Mesenchymal stem cell (in vitro differentiated cells and primary cell): ENCODE data around the gene MSGN1.

Source experiments
- DNase-seq: peaks from one replicate; pipeline ENCODE4 v3.0.0-alpha.2; 2013
- H2AFZ ChIP-seq: one replicate; pipeline ENCODE4 v1.6.1; 2013; ENCODE audit warnings: low read depth, mild to moderate bottlenecking, control low read depth, inconsistent platforms, low read length, moderate library complexity
- H2AK5ac ChIP-seq: 2 replicates; pipeline ENCODE4 v1.6.1; 2013; ENCODE audit warnings: low read length, moderate library complexity, mild to moderate bottlenecking, inconsistent platforms; ENCODE audit not compliant: severe bottlenecking
- H2BK120ac ChIP-seq: one replicate; pipeline ENCODE4 v1.6.1; 2013; ENCODE audit warnings: low read depth, mild to moderate bottlenecking, inconsistent platforms, low read length, moderate library complexity
- H2BK12ac ChIP-seq, 2 experiments: one replicate each; pipeline ENCODE4 v1.6.1; 2013; ENCODE audit warnings: inconsistent platforms in 2 of 2, low read length in 2 of 2, mild to moderate bottlenecking in 2 of 2, moderate library complexity in 2 of 2, control low read depth in 1 of 2
- H2BK15ac ChIP-seq: one replicate; pipeline ENCODE4 v1.6.1; 2013; ENCODE audit warnings: mild to moderate bottlenecking, low read depth, inconsistent platforms; ENCODE audit not compliant: poor library complexity, severe bottlenecking
- H2BK5ac ChIP-seq: 2 replicates; pipeline ENCODE4 v1.6.1; 2013; ENCODE audit warnings: low read depth, mild to moderate bottlenecking, low read length, control low read depth, inconsistent platforms; ENCODE audit not compliant: poor library complexity, severe bottlenecking
- H3K14ac ChIP-seq, 2 experiments: one replicate each; pipeline ENCODE4 v1.6.1; 2013; ENCODE audit warnings: inconsistent platforms in 2 of 2, low read length in 2 of 2, control low read depth in 1 of 2, mild to moderate bottlenecking in 1 of 2, moderate library complexity in 1 of 2
- H3K18ac ChIP-seq, 2 experiments: one replicate each; pipeline ENCODE4 v1.6.1; 2013; ENCODE audit warnings: inconsistent platforms in 2 of 2, low read length in 2 of 2, control low read depth in 1 of 2, low read depth in 1 of 2, mild to moderate bottlenecking in 1 of 2
- H3K23ac ChIP-seq, 2 experiments: one replicate each; pipeline ENCODE4 v1.6.1; 2013; ENCODE audit warnings: inconsistent platforms in 2 of 2, low read length in 2 of 2, mild to moderate bottlenecking in 2 of 2, moderate library complexity in 2 of 2, control low read depth in 1 of 2
- H3K27ac ChIP-seq: 2 replicates; pipeline ENCODE4 v1.5.1; 2013; ENCODE audit warnings: mild to moderate bottlenecking, moderate library complexity, low read length, control low read depth, inconsistent platforms; ENCODE audit not compliant: poor library complexity, severe bottlenecking
- H3K27me3 ChIP-seq, 2 experiments: 2 replicates each; pipeline versions ENCODE4 v1.6.1 to v1.7.0; 2013; ENCODE audit warnings: low read length in 2 of 2, mild to moderate bottlenecking in 2 of 2, moderate library complexity in 2 of 2, control low read depth in 1 of 2, inconsistent platforms in 1 of 2; ENCODE audit not compliant: control insufficient read depth in 1 of 2, insufficient read depth in 1 of 2
- H3K36me3 ChIP-seq, 2 experiments: 2 replicates each; pipeline versions ENCODE4 v1.6.1 to v1.7.0; 2013; ENCODE audit warnings: low read length in 2 of 2, control low read depth in 1 of 2, inconsistent platforms in 1 of 2, low read depth in 1 of 2, mild to moderate bottlenecking in 1 of 2; ENCODE audit not compliant: insufficient read depth in 2 of 2, control insufficient read depth in 1 of 2
- H3K4ac ChIP-seq, 2 experiments: one replicate each; pipeline ENCODE4 v1.6.1; 2013; ENCODE audit warnings: inconsistent platforms in 2 of 2, low read length in 2 of 2, mild to moderate bottlenecking in 2 of 2, moderate library complexity in 2 of 2, control low read depth in 1 of 2, low read depth in 1 of 2
- H3K4me1 ChIP-seq: 2 replicates; pipeline ENCODE4 v1.6.1; 2013; ENCODE audit warnings: low read depth, low read length, control low read depth; ENCODE audit not compliant: control insufficient read depth, insufficient read depth
- H3K4me2 ChIP-seq: 2 replicates; pipeline ENCODE4 v1.6.1; 2013; ENCODE audit warnings: low read length, mild to moderate bottlenecking, inconsistent platforms; ENCODE audit not compliant: poor library complexity, severe bottlenecking
- H3K4me3 ChIP-seq, 2 experiments: 2 replicates each; pipeline versions ENCODE4 v1.5.1 to v1.7.0; 2013; ENCODE audit warnings: low read length in 2 of 2, mild to moderate bottlenecking in 2 of 2, control low read depth in 1 of 2, low read depth in 1 of 2; ENCODE audit not compliant: insufficient read depth in 1 of 2
- H3K79me1 ChIP-seq: replicated peaks from 2 replicates; pipeline ENCODE4 v1.6.1; 2013; ENCODE audit warnings: mild to moderate bottlenecking, control low read depth, low read length, inconsistent platforms; ENCODE audit not compliant: poor library complexity, severe bottlenecking
- H3K9ac ChIP-seq: 2 replicates; pipeline ENCODE4 v1.7.0; 2013; ENCODE audit warnings: mild to moderate bottlenecking, low read length, moderate library complexity
- H3K9me3 ChIP-seq: 2 replicates; pipeline ENCODE4 v1.7.0; 2013; ENCODE audit warnings: mild to moderate bottlenecking, low read length; ENCODE audit not compliant: control insufficient read depth
- H4K8ac ChIP-seq: one replicate; pipeline ENCODE4 v1.6.1; 2013; ENCODE audit warnings: inconsistent platforms, mild to moderate bottlenecking, low read length, moderate library complexity
- H4K91ac ChIP-seq: one replicate; pipeline ENCODE4 v1.6.1; 2013; ENCODE audit warnings: mild to moderate bottlenecking, low read length, inconsistent platforms
- WGBS: methylation state at CpG from one replicate; pipeline ENCODE4 v1.1.7; 2013; ENCODE audit warnings: mixed read lengths; 5-methylcytosine and 5-hydroxymethylcytosine counted together

MSGN1 gene

DNA sequence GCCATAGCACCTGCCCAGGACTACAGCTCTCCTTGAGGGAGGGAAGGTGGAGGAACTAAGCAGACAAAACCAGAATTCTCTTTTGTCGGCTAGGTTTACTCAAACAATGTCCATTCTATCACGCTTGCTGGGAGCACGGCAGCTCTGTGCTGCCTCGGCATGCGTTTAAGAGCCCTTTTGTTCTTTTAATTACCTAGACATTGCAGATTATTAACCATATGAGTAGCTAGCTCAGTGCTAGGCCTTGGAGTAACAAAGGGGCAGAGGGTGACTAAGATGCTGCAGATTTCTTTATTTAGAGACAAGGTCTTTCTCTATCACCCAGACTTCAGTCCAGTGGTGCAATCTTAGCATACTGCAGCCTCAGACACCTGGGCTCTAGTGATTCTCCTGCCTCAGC, 11.1 kb downstream of the MSGN1 start:
- H2BK120ac ChIP-seq: no peak overlapping the region
- peaks cover 6% of the 10 kb centered on the region for H3K4me1 ChIP-seq
- H3K9ac ChIP-seq: no peak overlapping the region
- no peaks in the 10 kb centered on the region for H3K9me3 ChIP-seq
- no peak overlapping the region for H4K8ac ChIP-seq
- no peak overlapping the region for H2BK15ac ChIP-seq
- H2AFZ ChIP-seq: no peak overlapping the region
- no peak for DNase-seq
- no peaks in the 10 kb centered on the region for H3K79me1 ChIP-seq
- no peak overlapping the region for H4K91ac ChIP-seq
- no peak overlapping the region for H2AK5ac ChIP-seq
- H3K14ac ChIP-seq: no peak overlapping the region
- no peak overlapping the region for H2BK12ac ChIP-seq
- H3K4me3 ChIP-seq: no peak overlapping the region
- H3K18ac ChIP-seq: no peak overlapping the region
- H3K27me3 ChIP-seq: peaks cover 0 to 22% of the 10 kb centered on the region in 2 experiments
- H3K36me3 ChIP-seq: no peaks in the 10 kb centered on the region
- H3K23ac ChIP-seq: no peak overlapping the region
- H2BK5ac ChIP-seq: no peak overlapping the region
- WGBS: 100% methylated on average over 1 of the region's 5 CpGs
- H3K4ac ChIP-seq: no peak overlapping the region
- no peak overlapping the region for H3K4me2 ChIP-seq
- no peak overlapping the region for H3K27ac ChIP-seq

- Histone ChIP-seq H3K9ac (no peak overlapping the region), H3K4ac (no peak overlapping the region), H4K8ac (no peak overlapping the region), H3K18ac (no peak overlapping the region), H3K27me3 (peaks cover 0 to 22% of the 10 kb centered on the region in 2 experiments), H2AFZ (no peak overlapping the region), H3K9me3 (no peaks in the 10 kb centered on the region), H4K91ac (no peak overlapping the region), H2AK5ac (no peak overlapping the region), H2BK120ac (no peak overlapping the region), H3K14ac (no peak overlapping the region), H3K23ac (no peak overlapping the region), H3K4me2 (no peak overlapping the region), H3K4me3 (no peak overlapping the region), H3K36me3 (no peaks in the 10 kb centered on the region), H3K4me1 (peaks cover 6% of the 10 kb centered on the region), H2BK15ac (no peak overlapping the region), H3K27ac (no peak overlapping the region), H3K79me1 (no peaks in the 10 kb centered on the region), H2BK5ac (no peak overlapping the region), H2BK12ac (no peak overlapping the region)
- DNase-seq: no peak
- 100% methylated on average over 1 of the region's 2 CpGs for WGBS
Measured at GRCh38 chr2:17827785-17828184, 11.5 kb downstream of the MSGN1 start.

GRCh38 chr2:17830053-17831034, 14.1 kb downstream of the MSGN1 start:
- Histone ChIP-seq H3K23ac (no peak overlapping the region), H3K4me1 (peaks cover 6% of the 10 kb centered on the region), H2AK5ac (no peak overlapping the region), H3K9me3 (no peaks in the 10 kb centered on the region), H3K14ac (no peak overlapping the region), H3K36me3 (no peaks in the 10 kb centered on the region), H2BK120ac (no peak overlapping the region), H3K79me1 (no peaks in the 10 kb centered on the region), H3K9ac (peak overlapping the region; percentile 56), H3K4ac (peak overlapping the region in 1 of 2 experiments; percentile 44), H2BK12ac (no peak overlapping the region), H3K27ac (no peak overlapping the region), H3K4me2 (peak overlapping the region; percentile 89), H2AFZ (peak overlapping the region; percentile 72), H2BK15ac (no peak overlapping the region), H4K8ac (no peak overlapping the region), H2BK5ac (no peak overlapping the region), H3K18ac (no peak overlapping the region), H4K91ac (no peak overlapping the region), H3K4me3 (peak overlapping the region in 1 of 2 experiments; percentile 60), H3K27me3 (peaks cover 0 to 22% of the 10 kb centered on the region in 2 experiments)
- WGBS: 16% methylated on average over 37 of the region's 37 CpGs
- peak; percentile 85 for DNase-seq

- Histone ChIP-seq H3K18ac (no peak overlapping the region), H2AFZ (no peak overlapping the region), H4K91ac (no peak overlapping the region), H3K23ac (no peak overlapping the region), H3K4me2 (no peak overlapping the region), H3K9me3 (no peaks in the 10 kb centered on the region), H3K4me3 (no peak overlapping the region), H2BK12ac (no peak overlapping the region), H2AK5ac (no peak overlapping the region), H2BK15ac (no peak overlapping the region), H3K14ac (no peak overlapping the region), H2BK5ac (no peak overlapping the region), H4K8ac (no peak overlapping the region), H3K36me3 (no peaks in the 10 kb centered on the region), H3K79me1 (no peaks in the 10 kb centered on the region), H3K27me3 (peaks cover 0 to 10% of the 10 kb centered on the region in 2 experiments), H3K9ac (no peak overlapping the region), H3K4ac (no peak overlapping the region), H3K4me1 (peaks cover 3% of the 10 kb centered on the region), H3K27ac (no peak overlapping the region), H2BK120ac (no peak overlapping the region)
- DNase-seq: no peak
- 97% methylated on average over 2 of the region's 2 CpGs for WGBS
Measured at GRCh38 chr2:17835516-17835915, 19.3 kb downstream of the MSGN1 start.
